Hepatocyte (in vitro differentiated cells): ENCODE measurements around the gene OTOS.

Experiments used
- EZH2 ChIP-seq: fragments of 200-600 bp; sonication (generic); IDR thresholded peaks from 2 replicates; pipeline ENCODE4 v1.6.1; 2016; ENCODE audit warnings: antibody characterized with exemption, mild to moderate bottlenecking, borderline replicate concordance
- EZH2phosphoT487 ChIP-seq: fragments of 200-600 bp; sonication (generic); IDR thresholded peaks from one replicate; pipeline ENCODE4 v1.6.1; 2018; ENCODE audit warnings: antibody characterized with exemption, mild to moderate bottlenecking, low read depth, moderate library complexity; ENCODE audit not compliant: unreplicated experiment, severe bottlenecking
- TF ChIP-seq, protein P1 (sequence below): fragments of 200-600 bp; sonication (generic); IDR thresholded peaks from 2 replicates; pipeline ENCODE4 v1.5.1; 2016; ENCODE audit warnings: antibody characterized with exemption, mild to moderate bottlenecking; ENCODE audit not compliant: poor library complexity

DNA sequence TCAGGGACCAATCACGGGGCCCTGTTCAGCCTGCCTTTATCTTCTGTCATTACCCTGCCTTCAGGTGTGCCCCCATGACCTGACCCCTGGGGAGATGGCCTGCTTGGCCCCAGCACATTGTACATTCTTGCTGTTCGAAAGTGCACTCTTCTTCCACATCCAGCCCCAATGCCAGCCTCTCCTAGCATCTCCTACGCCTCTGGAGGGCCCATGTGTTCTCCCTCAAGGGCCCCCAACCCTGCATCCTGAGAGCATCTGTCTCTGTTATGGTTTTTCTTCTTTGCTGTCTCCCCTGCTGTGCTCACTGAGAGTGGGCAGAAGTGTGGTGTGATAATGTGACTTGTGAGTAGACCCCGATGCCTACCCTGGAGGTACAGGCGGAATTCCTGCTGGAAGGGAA is 41.5 kb upstream of the OTOS start:
- TF ChIP-seq, protein P1, sequence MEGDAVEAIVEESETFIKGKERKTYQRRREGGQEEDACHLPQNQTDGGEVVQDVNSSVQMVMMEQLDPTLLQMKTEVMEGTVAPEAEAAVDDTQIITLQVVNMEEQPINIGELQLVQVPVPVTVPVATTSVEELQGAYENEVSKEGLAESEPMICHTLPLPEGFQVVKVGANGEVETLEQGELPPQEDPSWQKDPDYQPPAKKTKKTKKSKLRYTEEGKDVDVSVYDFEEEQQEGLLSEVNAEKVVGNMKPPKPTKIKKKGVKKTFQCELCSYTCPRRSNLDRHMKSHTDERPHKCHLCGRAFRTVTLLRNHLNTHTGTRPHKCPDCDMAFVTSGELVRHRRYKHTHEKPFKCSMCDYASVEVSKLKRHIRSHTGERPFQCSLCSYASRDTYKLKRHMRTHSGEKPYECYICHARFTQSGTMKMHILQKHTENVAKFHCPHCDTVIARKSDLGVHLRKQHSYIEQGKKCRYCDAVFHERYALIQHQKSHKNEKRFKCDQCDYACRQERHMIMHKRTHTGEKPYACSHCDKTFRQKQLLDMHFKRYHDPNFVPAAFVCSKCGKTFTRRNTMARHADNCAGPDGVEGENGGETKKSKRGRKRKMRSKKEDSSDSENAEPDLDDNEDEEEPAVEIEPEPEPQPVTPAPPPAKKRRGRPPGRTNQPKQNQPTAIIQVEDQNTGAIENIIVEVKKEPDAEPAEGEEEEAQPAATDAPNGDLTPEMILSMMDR: no peak
- TF ChIP-seq EZH2 (no peak), EZH2phosphoT487 (no peak)
